WERI-Rb-1 (cell line): ENCODE data around the gene C5.

ENCODE experiments used
- DNase-seq: peaks from one replicate; pipeline ENCODE4 v3.0.0-alpha.2; 2020
- H3K27ac ChIP-seq: fragments of 250-450 bp; sonication (Bioruptor Pico); 2 replicates; pipeline ENCODE4 v1.5.1; 2020; ENCODE audit warnings: mild to moderate bottlenecking, moderate library complexity
- H3K27me3 ChIP-seq: fragments of 250-450 bp; sonication (Bioruptor Pico); 2 replicates; pipeline ENCODE4 v1.5.1; 2021; ENCODE audit warnings: mild to moderate bottlenecking, low read depth, moderate library complexity; ENCODE audit not compliant: insufficient read depth, severe bottlenecking
- H3K36me3 ChIP-seq: fragments of 250-450 bp; sonication (Bioruptor Pico); 2 replicates; pipeline ENCODE4 v1.5.1; 2020; ENCODE audit warnings: mild to moderate bottlenecking, moderate library complexity
- H3K4me3 ChIP-seq: 2 replicates; pipeline ENCODE4 v1.5.1; 2011; ENCODE audit warnings: low read depth, mild to moderate bottlenecking, control low read depth, low read length
- H3K9me3 ChIP-seq: fragments of 250-450 bp; sonication (Bioruptor Pico); 2 replicates; pipeline ENCODE4 v1.5.1; 2021; ENCODE audit warnings: mild to moderate bottlenecking, moderate library complexity; ENCODE audit not compliant: severe bottlenecking
- CTCF ChIP-seq: IDR thresholded peaks from 2 replicates; pipeline ENCODE4 v1.5.1; 2011; ENCODE audit warnings: low read depth, mild to moderate bottlenecking, control low read depth, inconsistent platforms, low read length

The C5 gene

GRCh38 chr9:121026260-121026691, 23.8 kb downstream of the C5 start:
- Histone ChIP-seq H3K27me3 (no peaks in the 10 kb centered on the region), H3K9me3 (no peaks in the 10 kb centered on the region), H3K27ac (no peak overlapping the region), H3K36me3 (no peaks in the 10 kb centered on the region), H3K4me3 (no peak overlapping the region)
- TF ChIP-seq CTCF: no peak
- no peak for DNase-seq

- Histone ChIP-seq H3K27me3 (no peaks in the 10 kb centered on the region), H3K4me3 (no peak overlapping the region), H3K27ac (no peak overlapping the region), H3K9me3 (no peaks in the 10 kb centered on the region), H3K36me3 (no peaks in the 10 kb centered on the region)
- DNase-seq: no peak
- TF ChIP-seq CTCF: no peak
These were observed 25.8 kb downstream of the C5 start for GRCh38 chr9:121024237-121024636.

- H3K27ac ChIP-seq: no peak overlapping the region
- peak; percentile 44 for TF ChIP-seq CTCF
- no peak overlapping the region for H3K4me3 ChIP-seq
- no peaks in the 10 kb centered on the region for H3K27me3 ChIP-seq
- H3K36me3 ChIP-seq: no peaks in the 10 kb centered on the region
- peak; percentile 22 for DNase-seq
- no peaks in the 10 kb centered on the region for H3K9me3 ChIP-seq
These were observed 27.0 kb downstream of the C5 start for GRCh38 chr9:121023064-121023463.

GRCh38 chr9:121021301-121021700, 28.8 kb downstream of the C5 start:
- Histone ChIP-seq H3K36me3 (no peaks in the 10 kb centered on the region), H3K27me3 (no peaks in the 10 kb centered on the region), H3K4me3 (no peak overlapping the region), H3K27ac (no peak overlapping the region), H3K9me3 (no peaks in the 10 kb centered on the region)
- no peak for TF ChIP-seq CTCF
- no peak for DNase-seq

GRCh38 chr9:121019273-121019672, 30.8 kb downstream of the C5 start:
- Histone ChIP-seq H3K36me3 (no peaks in the 10 kb centered on the region), H3K27ac (no peak overlapping the region), H3K27me3 (no peaks in the 10 kb centered on the region), H3K4me3 (no peak overlapping the region), H3K9me3 (no peaks in the 10 kb centered on the region)
- no peak for DNase-seq
- TF ChIP-seq CTCF: no peak

GRCh38 chr9:121013911-121014310, 36.2 kb downstream of the C5 start:
- Histone ChIP-seq H3K4me3 (no peak overlapping the region), H3K9me3 (no peaks in the 10 kb centered on the region), H3K27ac (no peak overlapping the region), H3K36me3 (no peaks in the 10 kb centered on the region), H3K27me3 (no peaks in the 10 kb centered on the region)
- TF ChIP-seq CTCF: no peak
- DNase-seq: no peak
